GM23338 (cell line): ENCODE measurements around the gene RAB40C. TPM values are rescaled to one million over a fixed set of nuclear protein-coding genes. Genes with fewer than 3 reads are reported as not detected.
"Not testable (repeated sequence)": the region's sequence is repeated elsewhere in the genome, so short reads cannot be mapped to it uniquely, and the experiment has no call there.

ENCODE experiments used
- ATAC-seq: fragments of 200-7000 bp; cut with Tn5 transposase; 3 replicates; pipeline ENCODE4 v1.9.1; 2020
- DNase-seq: peaks from one replicate; pipeline ENCODE4 v3.0.0-alpha.2; 2015; ENCODE audit warnings: low spot score
- H2AFZ ChIP-seq: fragments of 200-600 bp; sonication (generic); 2 replicates; pipeline ENCODE4 v1.8.0; 2016; ENCODE audit warnings: antibody characterized with exemption, mild to moderate bottlenecking, moderate library complexity
- H3F3A ChIP-seq: fragments of 200-600 bp; sonication (generic); replicated peaks from 2 replicates; pipeline ENCODE4 v1.8.0; 2017; ENCODE audit warnings: antibody characterized with exemption, mixed run types, low read depth
- H3K27ac ChIP-seq: fragments of 200-600 bp; sonication (generic); 2 replicates; pipeline ENCODE4 v1.6.1; 2016; ENCODE audit warnings: low read depth
- H3K27me3 ChIP-seq: fragments of 200-600 bp; sonication (generic); 2 replicates; pipeline ENCODE4 v1.8.0; 2016; ENCODE audit warnings: mild to moderate bottlenecking, mixed run types, moderate library complexity; ENCODE audit not compliant: insufficient read depth
- H3K36me3 ChIP-seq: fragments of 200-600 bp; sonication (generic); 2 replicates; pipeline ENCODE4 v1.8.0; 2016; ENCODE audit warnings: mild to moderate bottlenecking; ENCODE audit not compliant: insufficient read depth
- H3K4me1 ChIP-seq: fragments of 200-600 bp; sonication (generic); 2 replicates; pipeline ENCODE4 v1.8.0; 2016; ENCODE audit warnings: mild to moderate bottlenecking, moderate library complexity; ENCODE audit not compliant: insufficient read depth
- H3K4me2 ChIP-seq: fragments of 200-600 bp; sonication (generic); 2 replicates; pipeline ENCODE4 v1.7.1; 2017; ENCODE audit warnings: mixed run types
- H3K4me3 ChIP-seq: fragments of 200-600 bp; sonication (generic); 2 replicates; pipeline ENCODE4 v1.6.1; 2016; ENCODE audit warnings: mixed run types
- H3K79me2 ChIP-seq: fragments of 200-600 bp; sonication (generic); replicated peaks from 2 replicates; pipeline ENCODE4 v1.8.0; 2017; ENCODE audit warnings: mild to moderate bottlenecking; ENCODE audit not compliant: insufficient read depth
- H3K9me2 ChIP-seq: fragments of 200-600 bp; sonication (generic); 2 replicates; pipeline ENCODE4 v1.8.0; 2017; ENCODE audit not compliant: insufficient read depth
- H4K20me1 ChIP-seq: fragments of 200-600 bp; sonication (generic); replicated peaks from 2 replicates; pipeline ENCODE4 v1.8.0; 2017; ENCODE audit warnings: mild to moderate bottlenecking; ENCODE audit not compliant: insufficient read depth
- H3K27ac Mint-ChIP-seq: 2 replicates; pipeline ENCODE4 v1.8.0; 2020; ENCODE audit warnings: inconsistent platforms, mild to moderate bottlenecking, moderate library complexity, mixed read lengths
- H3K27me3 Mint-ChIP-seq: 3 replicates; pipeline ENCODE4 v1.8.0; 2022; ENCODE audit warnings: low read depth, mild to moderate bottlenecking, moderate library complexity, mixed read lengths, inconsistent platforms; ENCODE audit not compliant: insufficient read depth, poor library complexity
- H3K36me3 Mint-ChIP-seq: 3 replicates; pipeline ENCODE4 v1.8.0; 2021; ENCODE audit warnings: low read depth, mild to moderate bottlenecking, inconsistent platforms, moderate library complexity, mixed read lengths
- H3K4me1 Mint-ChIP-seq: 3 replicates; pipeline ENCODE4 v1.8.0; 2020; ENCODE audit warnings: mild to moderate bottlenecking, inconsistent platforms, mixed read lengths
- H3K4me3 Mint-ChIP-seq: 3 replicates; pipeline ENCODE4 v1.8.0; 2021; ENCODE audit warnings: moderate library complexity, mild to moderate bottlenecking, inconsistent platforms, mixed read lengths
- H3K9me3 Mint-ChIP-seq: 3 replicates; pipeline ENCODE4 v1.8.0; 2020; ENCODE audit warnings: moderate library complexity, mild to moderate bottlenecking, inconsistent platforms, mixed read lengths
- CREB1 ChIP-seq: fragments of 250-450 bp; sonication (Bioruptor Pico); IDR thresholded peaks from 2 replicates; pipeline ENCODE4 v1.5.0; 2020; ENCODE audit warnings: low read depth, mild to moderate bottlenecking, moderate library complexity
- EZH2 ChIP-seq: fragments of 200-600 bp; sonication (generic); IDR thresholded peaks from one replicate; pipeline ENCODE4 v1.8.0; 2017; ENCODE audit warnings: antibody characterized with exemption, mild to moderate bottlenecking, low read depth; ENCODE audit not compliant: unreplicated experiment
- EZH2phosphoT487 ChIP-seq: fragments of 200-600 bp; sonication (generic); IDR thresholded peaks from one replicate; pipeline ENCODE4 v1.8.1; 2018; ENCODE audit warnings: antibody characterized with exemption; ENCODE audit not compliant: unreplicated experiment
- JUNB ChIP-seq: IDR thresholded peaks from one replicate; pipeline ENCODE4 v1.6.1; 2016; ENCODE audit warnings: antibody characterized with exemption; ENCODE audit not compliant: unreplicated experiment
- NANOG ChIP-seq: IDR thresholded peaks from 2 replicates; pipeline ENCODE4 v1.6.1; 2016; ENCODE audit warnings: antibody characterized with exemption, borderline replicate concordance
- ZNF114 ChIP-seq: fragments of 250-450 bp; sonication (Bioruptor Pico); IDR thresholded peaks from 2 replicates; pipeline ENCODE4 v1.5.0; 2020; ENCODE audit warnings: mild to moderate bottlenecking, moderate library complexity
- ZNF331 ChIP-seq: fragments of 250-450 bp; sonication (Bioruptor Pico); IDR thresholded peaks from 2 replicates; pipeline ENCODE4 v1.5.0; 2020; ENCODE audit warnings: low read depth, mild to moderate bottlenecking, moderate library complexity
- polyA plus RNA-seq: library from polyadenylated mRNA; unstranded; fragments of >200 nt; fragmentation: Nextera tagmentation; extraction: Ambion mirVana; gene quantifications from 2 replicates; pipeline ENCODE4 v1.2.1, GENCODE V29; 2016
- total RNA-seq: library from RNA; depleted of rRNA; stranded (reverse); fragments of >200 nt; shearing (Covaris generic); gene quantifications from 2 replicates; pipeline ENCODE4 v1.2.3, GENCODE V29; 2014
- TF ChIP-seq, protein P1 (sequence below): IDR thresholded peaks from one replicate; pipeline ENCODE4 v1.6.1; 2018; ENCODE audit warnings: antibody characterized with exemption; ENCODE audit not compliant: unreplicated experiment
- TF ChIP-seq, protein P2 (sequence below): fragments of 250-450 bp; sonication (Bioruptor Pico); IDR thresholded peaks from 2 replicates; pipeline ENCODE4 v1.5.0; 2020; ENCODE audit warnings: mild to moderate bottlenecking, moderate library complexity
- TF ChIP-seq, protein P3 (sequence below): IDR thresholded peaks from 2 replicates; pipeline ENCODE4 v1.6.1; 2016; ENCODE audit warnings: antibody characterized with exemption

RAB40C gene
- total and polyA plus RNA-seq, 2 experiments from 2014 or later = 11.2 to 24.6 TPM

- H3K27ac ChIP-seq, H2AFZ ChIP-seq, H3K27ac Mint-ChIP-seq, H3K36me3 ChIP-seq, H3K9me2 ChIP-seq, H3F3A ChIP-seq, H3K4me1 ChIP-seq, H3K4me1 Mint-ChIP-seq, H3K4me3 ChIP-seq, H3K27me3 ChIP-seq, ATAC-seq, DNase-seq, H4K20me1 ChIP-seq, H3K4me2 ChIP-seq, H3K9me3 Mint-ChIP-seq, H3K4me3 Mint-ChIP-seq: not testable (repeated sequence)
- peaks cover 16% of the 10 kb centered on the region for H3K36me3 Mint-ChIP-seq
- H3K27me3 Mint-ChIP-seq = peaks cover 18% of the 10 kb centered on the region
- peaks cover 37% of the 10 kb centered on the region for H3K79me2 ChIP-seq
Observed at GRCh38 chr16:597655-598054, 7.8 kb downstream of the RAB40C start.

DNA sequence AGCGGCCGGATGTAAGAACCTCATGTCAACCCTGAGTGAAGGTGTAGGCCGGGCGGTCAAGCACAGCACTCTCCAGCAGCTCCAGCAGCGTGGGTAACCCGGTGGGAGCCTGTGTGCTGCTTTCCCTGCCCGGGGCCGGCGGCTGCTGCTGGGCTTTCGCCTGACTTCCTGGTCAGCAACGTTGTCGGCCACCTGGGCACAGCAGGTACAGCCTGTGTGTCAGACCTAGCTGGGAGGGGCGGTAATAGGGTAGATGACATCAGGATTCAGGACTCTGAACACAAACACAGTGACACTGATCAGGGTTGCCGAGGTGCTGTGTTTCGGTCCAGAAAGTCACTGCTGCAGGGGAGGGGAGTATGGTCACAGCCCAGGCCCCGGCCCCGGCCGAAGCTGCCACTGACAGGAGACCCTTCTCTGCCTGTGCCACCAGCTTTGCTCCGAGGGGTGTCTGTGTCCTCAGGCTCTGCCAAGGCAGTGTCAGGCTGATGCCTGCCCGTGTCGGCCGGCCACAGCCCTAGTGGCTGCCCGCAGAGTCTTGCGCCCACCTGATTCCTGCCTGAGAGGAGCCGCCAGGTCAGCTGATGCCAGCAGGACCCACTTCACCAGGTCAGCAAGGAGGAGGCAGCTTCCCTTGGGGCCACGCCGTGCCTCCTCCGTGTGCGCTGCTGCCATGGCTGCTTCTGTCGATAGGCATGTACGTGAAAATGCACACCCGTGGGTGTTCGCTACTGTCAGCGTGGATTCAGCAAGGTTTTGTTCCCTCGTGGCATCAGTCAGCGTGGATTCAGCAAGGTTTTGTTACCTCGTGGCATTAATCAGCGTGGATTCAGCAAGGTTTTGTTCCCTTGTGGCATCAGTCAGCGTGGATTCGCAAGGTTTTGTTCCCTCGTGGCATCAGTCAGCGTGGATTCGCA lies 9.2 kb downstream of the RAB40C start:
- ATAC-seq (no peak), DNase-seq (no peak)
- Mint-ChIP-seq H3K4me1 (no peaks in the 10 kb centered on the region; the same call in 2 of the 3 replicates), H3K9me3 (no peaks in the 10 kb centered on the region; the same call in 1 of the 3 replicates), H3K27me3 (peaks cover 15% of the 10 kb centered on the region), H3K27ac (no peak overlapping the region), H3K36me3 (peaks cover 16% of the 10 kb centered on the region), H3K4me3 (no peak overlapping the region)
- Histone ChIP-seq H3K4me2 (no peak overlapping the region), H3K4me3 (no peak overlapping the region), H2AFZ (no peak overlapping the region), H3K4me1 (no peaks in the 10 kb centered on the region), H3K27me3 (no peaks in the 10 kb centered on the region), H3K9me2 (no peaks in the 10 kb centered on the region), H3F3A (0 out of 2 replicates have a peak, but pooled peaks cover 3% of the 10 kb centered on the region), H3K36me3 (no peaks in the 10 kb centered on the region), H3K27ac (no peak overlapping the region), H3K79me2 (peaks cover 44% of the 10 kb centered on the region), H4K20me1 (peaks cover 6% of the 10 kb centered on the region; the same call in 1 of the 2 replicates)
- TF ChIP-seq JUNB (no peak), ZNF331 (no peak), EZH2 (no peak), NANOG (no peak), CREB1 (CRISPR knock-in tag) (no peak), EZH2phosphoT487 (no peak), ZNF114 (no peak)
- TF ChIP-seq, protein P1, sequence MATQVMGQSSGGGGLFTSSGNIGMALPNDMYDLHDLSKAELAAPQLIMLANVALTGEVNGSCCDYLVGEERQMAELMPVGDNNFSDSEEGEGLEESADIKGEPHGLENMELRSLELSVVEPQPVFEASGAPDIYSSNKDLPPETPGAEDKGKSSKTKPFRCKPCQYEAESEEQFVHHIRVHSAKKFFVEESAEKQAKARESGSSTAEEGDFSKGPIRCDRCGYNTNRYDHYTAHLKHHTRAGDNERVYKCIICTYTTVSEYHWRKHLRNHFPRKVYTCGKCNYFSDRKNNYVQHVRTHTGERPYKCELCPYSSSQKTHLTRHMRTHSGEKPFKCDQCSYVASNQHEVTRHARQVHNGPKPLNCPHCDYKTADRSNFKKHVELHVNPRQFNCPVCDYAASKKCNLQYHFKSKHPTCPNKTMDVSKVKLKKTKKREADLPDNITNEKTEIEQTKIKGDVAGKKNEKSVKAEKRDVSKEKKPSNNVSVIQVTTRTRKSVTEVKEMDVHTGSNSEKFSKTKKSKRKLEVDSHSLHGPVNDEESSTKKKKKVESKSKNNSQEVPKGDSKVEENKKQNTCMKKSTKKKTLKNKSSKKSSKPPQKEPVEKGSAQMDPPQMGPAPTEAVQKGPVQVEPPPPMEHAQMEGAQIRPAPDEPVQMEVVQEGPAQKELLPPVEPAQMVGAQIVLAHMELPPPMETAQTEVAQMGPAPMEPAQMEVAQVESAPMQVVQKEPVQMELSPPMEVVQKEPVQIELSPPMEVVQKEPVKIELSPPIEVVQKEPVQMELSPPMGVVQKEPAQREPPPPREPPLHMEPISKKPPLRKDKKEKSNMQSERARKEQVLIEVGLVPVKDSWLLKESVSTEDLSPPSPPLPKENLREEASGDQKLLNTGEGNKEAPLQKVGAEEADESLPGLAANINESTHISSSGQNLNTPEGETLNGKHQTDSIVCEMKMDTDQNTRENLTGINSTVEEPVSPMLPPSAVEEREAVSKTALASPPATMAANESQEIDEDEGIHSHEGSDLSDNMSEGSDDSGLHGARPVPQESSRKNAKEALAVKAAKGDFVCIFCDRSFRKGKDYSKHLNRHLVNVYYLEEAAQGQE = no peak
- TF ChIP-seq, protein P2, sequence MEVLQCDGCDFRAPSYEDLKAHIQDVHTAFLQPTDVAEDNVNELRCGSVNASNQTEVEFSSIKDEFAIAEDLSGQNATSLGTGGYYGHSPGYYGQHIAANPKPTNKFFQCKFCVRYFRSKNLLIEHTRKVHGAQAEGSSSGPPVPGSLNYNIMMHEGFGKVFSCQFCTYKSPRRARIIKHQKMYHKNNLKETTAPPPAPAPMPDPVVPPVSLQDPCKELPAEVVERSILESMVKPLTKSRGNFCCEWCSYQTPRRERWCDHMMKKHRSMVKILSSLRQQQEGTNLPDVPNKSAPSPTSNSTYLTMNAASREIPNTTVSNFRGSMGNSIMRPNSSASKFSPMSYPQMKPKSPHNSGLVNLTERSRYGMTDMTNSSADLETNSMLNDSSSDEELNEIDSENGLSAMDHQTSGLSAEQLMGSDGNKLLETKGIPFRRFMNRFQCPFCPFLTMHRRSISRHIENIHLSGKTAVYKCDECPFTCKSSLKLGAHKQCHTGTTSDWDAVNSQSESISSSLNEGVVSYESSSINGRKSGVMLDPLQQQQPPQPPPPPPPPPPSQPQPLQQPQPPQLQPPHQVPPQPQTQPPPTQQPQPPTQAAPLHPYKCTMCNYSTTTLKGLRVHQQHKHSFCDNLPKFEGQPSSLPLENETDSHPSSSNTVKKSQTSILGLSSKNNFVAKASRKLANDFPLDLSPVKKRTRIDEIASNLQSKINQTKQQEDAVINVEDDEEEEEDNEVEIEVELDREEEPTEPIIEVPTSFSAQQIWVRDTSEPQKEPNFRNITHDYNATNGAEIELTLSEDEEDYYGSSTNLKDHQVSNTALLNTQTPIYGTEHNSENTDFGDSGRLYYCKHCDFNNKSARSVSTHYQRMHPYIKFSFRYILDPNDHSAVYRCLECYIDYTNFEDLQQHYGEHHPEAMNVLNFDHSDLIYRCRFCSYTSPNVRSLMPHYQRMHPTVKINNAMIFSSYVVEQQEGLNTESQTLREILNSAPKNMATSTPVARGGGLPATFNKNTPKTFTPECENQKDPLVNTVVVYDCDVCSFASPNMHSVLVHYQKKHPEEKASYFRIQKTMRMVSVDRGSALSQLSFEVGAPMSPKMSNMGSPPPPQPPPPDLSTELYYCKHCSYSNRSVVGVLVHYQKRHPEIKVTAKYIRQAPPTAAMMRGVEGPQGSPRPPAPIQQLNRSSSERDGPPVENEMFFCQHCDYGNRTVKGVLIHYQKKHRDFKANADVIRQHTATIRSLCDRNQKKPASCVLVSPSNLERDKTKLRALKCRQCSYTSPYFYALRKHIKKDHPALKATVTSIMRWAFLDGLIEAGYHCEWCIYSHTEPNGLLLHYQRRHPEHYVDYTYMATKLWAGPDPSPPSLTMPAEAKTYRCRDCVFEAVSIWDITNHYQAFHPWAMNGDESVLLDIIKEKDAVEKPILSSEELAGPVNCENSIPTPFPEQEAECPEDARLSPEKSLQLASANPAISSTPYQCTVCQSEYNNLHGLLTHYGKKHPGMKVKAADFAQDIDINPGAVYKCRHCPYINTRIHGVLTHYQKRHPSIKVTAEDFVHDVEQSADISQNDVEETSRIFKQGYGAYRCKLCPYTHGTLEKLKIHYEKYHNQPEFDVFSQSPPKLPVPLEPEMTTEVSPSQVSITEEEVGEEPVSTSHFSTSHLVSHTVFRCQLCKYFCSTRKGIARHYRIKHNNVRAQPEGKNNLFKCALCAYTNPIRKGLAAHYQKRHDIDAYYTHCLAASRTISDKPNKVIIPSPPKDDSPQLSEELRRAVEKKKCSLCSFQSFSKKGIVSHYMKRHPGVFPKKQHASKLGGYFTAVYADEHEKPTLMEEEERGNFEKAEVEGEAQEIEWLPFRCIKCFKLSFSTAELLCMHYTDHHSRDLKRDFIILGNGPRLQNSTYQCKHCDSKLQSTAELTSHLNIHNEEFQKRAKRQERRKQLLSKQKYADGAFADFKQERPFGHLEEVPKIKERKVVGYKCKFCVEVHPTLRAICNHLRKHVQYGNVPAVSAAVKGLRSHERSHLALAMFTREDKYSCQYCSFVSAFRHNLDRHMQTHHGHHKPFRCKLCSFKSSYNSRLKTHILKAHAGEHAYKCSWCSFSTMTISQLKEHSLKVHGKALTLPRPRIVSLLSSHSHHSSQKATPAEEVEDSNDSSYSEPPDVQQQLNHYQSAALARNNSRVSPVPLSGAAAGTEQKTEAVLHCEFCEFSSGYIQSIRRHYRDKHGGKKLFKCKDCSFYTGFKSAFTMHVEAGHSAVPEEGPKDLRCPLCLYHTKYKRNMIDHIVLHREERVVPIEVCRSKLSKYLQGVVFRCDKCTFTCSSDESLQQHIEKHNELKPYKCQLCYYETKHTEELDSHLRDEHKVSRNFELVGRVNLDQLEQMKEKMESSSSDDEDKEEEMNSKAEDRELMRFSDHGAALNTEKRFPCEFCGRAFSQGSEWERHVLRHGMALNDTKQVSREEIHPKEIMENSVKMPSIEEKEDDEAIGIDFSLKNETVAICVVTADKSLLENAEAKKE (CRISPR knock-in tag) = no peak
- TF ChIP-seq, protein P3, sequence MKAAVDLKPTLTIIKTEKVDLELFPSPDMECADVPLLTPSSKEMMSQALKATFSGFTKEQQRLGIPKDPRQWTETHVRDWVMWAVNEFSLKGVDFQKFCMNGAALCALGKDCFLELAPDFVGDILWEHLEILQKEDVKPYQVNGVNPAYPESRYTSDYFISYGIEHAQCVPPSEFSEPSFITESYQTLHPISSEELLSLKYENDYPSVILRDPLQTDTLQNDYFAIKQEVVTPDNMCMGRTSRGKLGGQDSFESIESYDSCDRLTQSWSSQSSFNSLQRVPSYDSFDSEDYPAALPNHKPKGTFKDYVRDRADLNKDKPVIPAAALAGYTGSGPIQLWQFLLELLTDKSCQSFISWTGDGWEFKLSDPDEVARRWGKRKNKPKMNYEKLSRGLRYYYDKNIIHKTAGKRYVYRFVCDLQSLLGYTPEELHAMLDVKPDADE = no peak
